Measurements from ENCODE around the gene NEK10. TPM values are rescaled to one million over a fixed set of nuclear protein-coding genes. Genes with fewer than 3 reads are reported as not detected.

Gene NEK10
- total RNA-seq, 1 donor from 2014 or later, result not detected

GRCh38 chr3:27166888-27167287 is 202.3 kb downstream of the NEK10 start:
- no peak for DNase-seq (ENCODE audit: extremely low spot score in 2 of 2)
- H3K27me3 ChIP-seq, result no peaks in the 10 kb centered on the region
- no peaks in the 10 kb centered on the region for H3K9me3 ChIP-seq
- H3K4me3 ChIP-seq, result no peak overlapping the region
- no peaks in the 10 kb centered on the region for H3K4me1 ChIP-seq
- TF ChIP-seq POLR2AphosphoS5 (IDR thresholded peaks at IDR 0.05; ENCODE audit: insufficient read depth in 1 of 2, low read depth in 1 of 2) (no peak), POLR2A (IDR thresholded peaks at IDR 0.05) (no peak)
- TF ChIP-seq, protein P1, sequence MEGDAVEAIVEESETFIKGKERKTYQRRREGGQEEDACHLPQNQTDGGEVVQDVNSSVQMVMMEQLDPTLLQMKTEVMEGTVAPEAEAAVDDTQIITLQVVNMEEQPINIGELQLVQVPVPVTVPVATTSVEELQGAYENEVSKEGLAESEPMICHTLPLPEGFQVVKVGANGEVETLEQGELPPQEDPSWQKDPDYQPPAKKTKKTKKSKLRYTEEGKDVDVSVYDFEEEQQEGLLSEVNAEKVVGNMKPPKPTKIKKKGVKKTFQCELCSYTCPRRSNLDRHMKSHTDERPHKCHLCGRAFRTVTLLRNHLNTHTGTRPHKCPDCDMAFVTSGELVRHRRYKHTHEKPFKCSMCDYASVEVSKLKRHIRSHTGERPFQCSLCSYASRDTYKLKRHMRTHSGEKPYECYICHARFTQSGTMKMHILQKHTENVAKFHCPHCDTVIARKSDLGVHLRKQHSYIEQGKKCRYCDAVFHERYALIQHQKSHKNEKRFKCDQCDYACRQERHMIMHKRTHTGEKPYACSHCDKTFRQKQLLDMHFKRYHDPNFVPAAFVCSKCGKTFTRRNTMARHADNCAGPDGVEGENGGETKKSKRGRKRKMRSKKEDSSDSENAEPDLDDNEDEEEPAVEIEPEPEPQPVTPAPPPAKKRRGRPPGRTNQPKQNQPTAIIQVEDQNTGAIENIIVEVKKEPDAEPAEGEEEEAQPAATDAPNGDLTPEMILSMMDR (IDR thresholded peaks at IDR 0.05), result no peak
- intact Hi-C loops (cut with DNase I), result no loop called here
- H3K36me3 ChIP-seq, result no peaks in the 10 kb centered on the region
- no peak overlapping the region for H3K27ac ChIP-seq

GRCh38 chr3:27165321-27165721 is 203.9 kb downstream of the NEK10 start:
- no peak overlapping the region for H3K27ac ChIP-seq
- no peak for DNase-seq (ENCODE audit: extremely low spot score in 2 of 2)
- TF ChIP-seq POLR2A (IDR thresholded peaks at IDR 0.05), result no peak
- TF ChIP-seq, protein P1 (IDR thresholded peaks at IDR 0.05), result no peak
- TF ChIP-seq POLR2AphosphoS5 (IDR thresholded peaks at IDR 0.05; ENCODE audit: insufficient read depth in 1 of 2, low read depth in 1 of 2), result no peak

DNA sequence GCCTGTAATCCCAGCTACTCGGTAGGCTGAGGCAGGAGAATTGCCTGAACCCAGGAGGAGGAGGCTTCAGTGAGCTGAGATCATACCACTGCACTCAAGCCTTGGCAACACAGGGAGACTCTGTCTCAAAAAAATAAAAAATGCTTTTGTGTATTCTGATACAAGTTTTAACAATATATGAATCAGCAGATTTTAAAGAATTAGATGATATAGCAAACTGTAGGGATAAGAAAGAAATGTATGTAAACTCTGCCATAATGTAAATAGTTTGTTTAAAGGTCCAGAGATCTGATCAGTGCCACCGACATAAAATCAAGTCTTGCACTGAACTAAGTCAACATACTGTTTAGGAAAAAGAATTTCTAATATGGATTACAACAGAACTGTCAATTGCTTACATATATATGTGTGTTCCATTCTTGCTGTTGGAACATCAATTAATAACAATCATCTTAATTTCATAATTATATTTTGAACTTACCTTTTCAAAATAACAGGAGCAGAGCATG is 208.3 kb downstream of the NEK10 start:
- intact Hi-C loops (cut with DNase I), result no loop called here
- Histone ChIP-seq H3K36me3 (no peaks in the 10 kb centered on the region), H3K4me1 (no peaks in the 10 kb centered on the region), H3K27me3 (no peaks in the 10 kb centered on the region), H3K4me3 (no peak overlapping the region), H3K9me3 (no peaks in the 10 kb centered on the region), H3K27ac (no peak overlapping the region)
- no peak for DNase-seq (ENCODE audit: extremely low spot score in 2 of 2)
- no peak for TF ChIP-seq POLR2AphosphoS5 (IDR thresholded peaks at IDR 0.05; ENCODE audit: insufficient read depth in 1 of 2, low read depth in 1 of 2)
- TF ChIP-seq, protein P1 (IDR thresholded peaks at IDR 0.05), result no peak
- TF ChIP-seq POLR2A (IDR thresholded peaks at IDR 0.05), result no peak

More at GRCh38 chr3:27165321-27165721, 203.9 kb downstream of the NEK10 start:
- no peaks in the 10 kb centered on the region for H3K36me3 ChIP-seq
- H3K4me1 ChIP-seq, result no peaks in the 10 kb centered on the region
- intact Hi-C loops (cut with DNase I), result no loop called here
- H3K4me3 ChIP-seq, result no peak overlapping the region
- H3K9me3 ChIP-seq, result no peaks in the 10 kb centered on the region
- H3K27me3 ChIP-seq, result no peaks in the 10 kb centered on the region

DNA sequence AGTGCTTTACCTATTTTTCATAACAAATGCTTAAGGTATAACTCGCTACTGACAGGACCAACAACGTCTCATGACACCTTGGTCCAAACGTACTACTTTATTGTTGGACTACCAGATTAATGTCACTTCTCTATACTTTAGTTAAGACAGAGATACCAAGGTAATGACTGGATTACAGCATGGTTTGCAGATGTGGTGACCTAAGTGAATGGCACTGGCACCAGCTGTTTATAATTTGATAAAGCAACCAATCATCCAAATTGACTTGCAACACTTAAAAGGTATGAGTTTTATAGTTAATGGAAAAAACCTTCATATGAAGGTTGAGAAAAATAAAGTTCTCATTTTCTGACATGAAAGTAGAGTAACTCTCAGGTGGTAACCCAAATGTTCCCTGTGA is 209.0 kb downstream of the NEK10 start:
- intact Hi-C loops (cut with DNase I), result no loop called here
- Histone ChIP-seq H3K4me1 (no peaks in the 10 kb centered on the region), H3K4me3 (no peak overlapping the region), H3K36me3 (no peaks in the 10 kb centered on the region), H3K27me3 (no peaks in the 10 kb centered on the region), H3K9me3 (no peaks in the 10 kb centered on the region), H3K27ac (no peak overlapping the region)
- no peak for DNase-seq (ENCODE audit: extremely low spot score in 2 of 2)
- TF ChIP-seq POLR2AphosphoS5 (IDR thresholded peaks at IDR 0.05; ENCODE audit: insufficient read depth in 1 of 2, low read depth in 1 of 2), result no peak
- no peak for TF ChIP-seq POLR2A (IDR thresholded peaks at IDR 0.05)
- TF ChIP-seq, protein P1 (IDR thresholded peaks at IDR 0.05), result no peak

DNA sequence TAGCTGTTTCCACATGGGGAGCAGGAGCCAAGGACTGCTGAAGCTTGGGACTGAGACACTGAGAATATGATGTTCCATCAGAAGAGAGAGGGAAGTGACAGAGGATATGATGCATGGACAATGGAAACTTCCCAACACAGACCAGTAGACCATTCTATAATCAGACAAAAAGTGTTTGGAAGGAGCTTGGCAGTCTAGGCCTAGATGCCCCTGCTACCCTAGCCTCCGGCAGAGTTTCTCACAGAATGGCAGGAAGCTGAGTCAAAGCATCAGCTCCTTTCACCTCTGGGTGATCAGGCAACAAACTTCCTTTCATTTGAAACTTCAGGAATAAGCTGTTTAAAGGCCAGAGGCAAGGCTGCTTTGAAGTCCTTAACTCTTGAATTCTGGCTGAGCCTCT is 222.0 kb downstream of the NEK10 start:
- no peaks in the 10 kb centered on the region for H3K27me3 ChIP-seq
- no peaks in the 10 kb centered on the region for H3K9me3 ChIP-seq
- no peak overlapping the region for H3K27ac ChIP-seq
- no peak overlapping the region for H3K4me3 ChIP-seq
- intact Hi-C loops (cut with DNase I), result no loop called here
- no peak for DNase-seq (ENCODE audit: extremely low spot score in 2 of 2)
- no peaks in the 10 kb centered on the region for H3K36me3 ChIP-seq
- TF ChIP-seq, protein P1 (IDR thresholded peaks at IDR 0.05), result no peak
- no peak for TF ChIP-seq POLR2AphosphoS5 (IDR thresholded peaks at IDR 0.05; ENCODE audit: insufficient read depth in 1 of 2, low read depth in 1 of 2)
- no peak for TF ChIP-seq POLR2A (IDR thresholded peaks at IDR 0.05)
- H3K4me1 ChIP-seq, result no peaks in the 10 kb centered on the region
